Measurements from ENCODE around the gene SLC9A2.

Gene SLC9A2

GRCh38 chr2:102672107-102672776 lies 52.9 kb downstream of the SLC9A2 start:
- DNase-seq (ENCODE audit: low read depth), result no peak

GRCh38 chr2:102674370-102674769 lies 55.0 kb downstream of the SLC9A2 start:
- DNase-seq (ENCODE audit: low read depth), result no peak

GRCh38 chr2:102674836-102675235 lies 55.5 kb downstream of the SLC9A2 start:
- no peak for DNase-seq (ENCODE audit: low read depth)

- no peak for DNase-seq (ENCODE audit: low read depth)
Observed at GRCh38 chr2:102677244-102678215, 58.2 kb downstream of the SLC9A2 start.

- no peak for DNase-seq (ENCODE audit: low read depth)
Observed at GRCh38 chr2:102678442-102678841, 59.1 kb downstream of the SLC9A2 start.

GRCh38 chr2:102686479-102687439 lies 67.4 kb downstream of the SLC9A2 start:
- no peak for DNase-seq (ENCODE audit: low read depth)

GRCh38 chr2:102690012-102690411 lies 70.7 kb downstream of the SLC9A2 start:
- DNase-seq (ENCODE audit: low read depth), result no peak

GRCh38 chr2:102696463-102696862 lies 77.1 kb downstream of the SLC9A2 start:
- DNase-seq (ENCODE audit: low read depth), result no peak

- no peak for DNase-seq (ENCODE audit: low read depth)
Observed at GRCh38 chr2:102698369-102699111, 79.2 kb downstream of the SLC9A2 start.

GRCh38 chr2:102703305-102703704 lies 84.0 kb downstream of the SLC9A2 start:
- no peak for DNase-seq (ENCODE audit: low read depth)

GRCh38 chr2:102703748-102704147 lies 84.4 kb downstream of the SLC9A2 start:
- DNase-seq (ENCODE audit: low read depth), result no peak

GRCh38 chr2:102704531-102704930 lies 85.2 kb downstream of the SLC9A2 start:
- DNase-seq (ENCODE audit: low read depth), result no peak

GRCh38 chr2:102707796-102708695 lies 88.7 kb downstream of the SLC9A2 start:
- DNase-seq (ENCODE audit: low read depth), result no peak

GRCh38 chr2:102708847-102709559 lies 89.7 kb downstream of the SLC9A2 start:
- DNase-seq (ENCODE audit: low read depth), result no peak

GRCh38 chr2:102717308-102718018 lies 98.1 kb downstream of the SLC9A2 start:
- DNase-seq (ENCODE audit: low read depth), result no peak

GRCh38 chr2:102718387-102719316 lies 99.3 kb downstream of the SLC9A2 start:
- DNase-seq (ENCODE audit: low read depth), result no peak

GRCh38 chr2:102724016-102724490 lies 104.7 kb downstream of the SLC9A2 start:
- no peak for DNase-seq (ENCODE audit: low read depth)

GRCh38 chr2:102724553-102724952 lies 105.2 kb downstream of the SLC9A2 start:
- DNase-seq (ENCODE audit: low read depth), result no peak

Measured in T-helper 22 cell (primary cell).